Lung (tissue), 12 donors: ENCODE measurements around the gene MAJIN. TPM values are rescaled to one million over a fixed set of nuclear protein-coding genes. Genes with fewer than 3 reads are reported as not detected.

Experiments
- ATAC-seq: fragments of 200-7000 bp; cut with Tn5 transposase; one replicate; pipeline ENCODE4 v1.9.1; 2020; ENCODE audit warnings: moderate number of reproducible peaks; ENCODE audit not compliant: insufficient read depth, low FRiP score
- DNase-seq, 3 donors: peaks; one replicate each; pipeline ENCODE4 v3.0.0-alpha.2; 2013 to 2017
- H3K27ac ChIP-seq, 2 donors: one replicate each; pipeline ENCODE4 v1.5.1; 2013; ENCODE audit warnings: mild to moderate bottlenecking in 2 of 2, moderate library complexity in 2 of 2, control low read depth in 1 of 2, inconsistent platforms in 1 of 2, low read depth in 1 of 2, low read length in 1 of 2
- H3K27me3 ChIP-seq, 3 donors: one replicate each; pipeline ENCODE4 v1.5.1; 2013; ENCODE audit warnings: low read length in 2 of 3; ENCODE audit not compliant: control insufficient read depth in 3 of 3, insufficient read depth in 3 of 3
- H3K36me3 ChIP-seq, 4 donors: one replicate each; pipeline ENCODE4 v1.5.1; 2013; ENCODE audit warnings: low read length in 4 of 4, mild to moderate bottlenecking in 1 of 4, moderate library complexity in 1 of 4; ENCODE audit not compliant: control insufficient read depth in 4 of 4, insufficient read depth in 4 of 4
- H3K4me1 ChIP-seq, 5 donors: one replicate each; pipeline ENCODE4 v1.5.1; 2013; ENCODE audit warnings: low read length in 5 of 5, mild to moderate bottlenecking in 2 of 5, moderate library complexity in 1 of 5; ENCODE audit not compliant: control insufficient read depth in 5 of 5, insufficient read depth in 5 of 5
- H3K4me3 ChIP-seq: one replicate; pipeline ENCODE4 v1.5.1; 2013; ENCODE audit warnings: mild to moderate bottlenecking, control low read depth, moderate library complexity
- H3K9ac ChIP-seq, 2 donors: one replicate each; pipeline ENCODE4 v1.5.1; 2013; ENCODE audit warnings: low read length in 2 of 2, control low read depth in 1 of 2; ENCODE audit not compliant: insufficient read depth in 1 of 2
- H3K9me3 ChIP-seq, 4 donors: one replicate each; pipeline ENCODE4 v1.5.1; 2013; ENCODE audit warnings: low read length in 3 of 4, mild to moderate bottlenecking in 1 of 4, moderate library complexity in 1 of 4; ENCODE audit not compliant: control insufficient read depth in 4 of 4, insufficient read depth in 3 of 4
- CTCF ChIP-seq: IDR thresholded peaks from 2 replicates; pipeline ENCODE4 v1.5.1; 2012; ENCODE audit warnings: mild to moderate bottlenecking; ENCODE audit errors: control extremely low read depth, extremely low read depth
- WGBS, 2 donors: extraction: QIAGEN DNeasy Blood & Tissue Kit; methylation state at CpG; one replicate each; pipeline ENCODE4 v1.1.7; 2013; 5-methylcytosine and 5-hydroxymethylcytosine counted together
- polyA plus RNA-seq, 2 donors: library from polyadenylated mRNA; stranded (reverse); fragments of 200-250 nt; gene quantifications; one replicate each; pipeline ENCODE4 v1.2.1, GENCODE V29; 2013
- total RNA-seq, 2 donors: library from RNA; depleted of rRNA in 1 of 2; stranded (reverse); fragments of >200 nt in 1 of 2; gene quantifications; one replicate each; pipeline ENCODE4 v1.2.1, GENCODE V29; 2014 to 2021
- donor health status: control.
- donor health status: control.
- donor health status: Bipolar disorder and iron deficiency.
- donor health status: healthy.
- donor health status: DM: yes; HTN: yes; CAD: no.

Gene MAJIN
- total and polyA plus RNA-seq, 4 donors: 0.24 to 0.55 (median 0.39) TPM; not detected in 1

- H3K27me3 ChIP-seq: no peaks in the 10 kb centered on the region
- 94 to 95% methylated on average over 9 of the region's 9 CpGs for WGBS, 2 donors
- ATAC-seq (no peak), DNase-seq (no peak)
- no peak overlapping the region for H3K27ac ChIP-seq
- H3K9ac ChIP-seq: no peak overlapping the region
- H3K36me3 ChIP-seq: peaks cover 0 to 70% (median 13%) of the 10 kb centered on the region in 4 donors
- H3K4me3 ChIP-seq: no peak overlapping the region
- no peaks in the 10 kb centered on the region for H3K9me3 ChIP-seq
- no peak for TF ChIP-seq CTCF
- H3K4me1 ChIP-seq: peaks cover 3 to 17% (median 7%) of the 10 kb centered on the region in 5 donors
Measured at GRCh38 chr11:64911689-64912088, 60.2 kb downstream of the MAJIN start.

DNA sequence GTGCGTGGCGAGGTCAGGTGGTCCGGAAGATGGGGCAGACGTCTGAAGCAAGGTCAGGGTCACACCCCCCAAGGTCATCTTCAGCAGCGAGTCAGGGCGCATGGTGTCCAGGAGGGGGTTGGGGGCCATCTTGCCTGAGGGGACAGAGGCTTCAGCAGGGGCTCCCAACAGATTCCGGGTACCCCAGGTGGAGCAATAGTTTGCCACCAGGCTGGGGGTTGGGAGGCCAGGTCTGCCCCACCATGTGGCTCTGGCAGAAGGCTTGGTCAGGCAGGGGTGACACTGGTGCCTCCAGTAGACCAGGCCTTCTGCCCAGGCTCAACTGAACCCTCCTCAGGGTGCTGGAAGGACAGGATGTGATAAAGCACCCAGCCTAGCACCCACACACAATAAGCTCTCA, 60.8 kb downstream of the MAJIN start:
- 91 to 93% methylated on average over 7 of the region's 7 CpGs for WGBS, 2 donors
- no peak for TF ChIP-seq CTCF
- ATAC-seq: no peak
- Histone ChIP-seq H3K9me3 (no peaks in the 10 kb centered on the region), H3K36me3 (peaks cover 0 to 75% (median 13%) of the 10 kb centered on the region in 4 donors), H3K9ac (no peak overlapping the region), H3K27ac (no peak overlapping the region), H3K4me1 (peaks cover 3 to 11% (median 6%) of the 10 kb centered on the region in 5 donors), H3K27me3 (no peaks in the 10 kb centered on the region), H3K4me3 (no peak overlapping the region)
- DNase-seq: no peak

GRCh38 chr11:64910451-64911093, 61.3 kb downstream of the MAJIN start:
- Histone ChIP-seq H3K27me3 (no peaks in the 10 kb centered on the region), H3K9ac (no peak overlapping the region), H3K4me3 (no peak overlapping the region), H3K9me3 (no peaks in the 10 kb centered on the region), H3K4me1 (peaks cover 0 to 6% (median under 1%) of the 10 kb centered on the region in 5 donors), H3K36me3 (peaks cover 4 to 81% (median 16%) of the 10 kb centered on the region in 4 donors), H3K27ac (no peak overlapping the region)
- ATAC-seq (no peak), DNase-seq (no peak)
- TF ChIP-seq CTCF: no peak
- 94 to 96% methylated on average over 27 of the region's 27 CpGs for WGBS, 2 donors
